WTC11 (cell line): ENCODE data around the gene PON1.

ENCODE experiments used
- AFF4 ChIP-seq: sonication (generic); formaldehyde crosslinking; IDR thresholded peaks from 2 replicates; pipeline ENCODE4 v1.8.1; 2023; ENCODE audit warnings: mild to moderate bottlenecking, missing genetic modification reagents, borderline replicate concordance
- FOXP1 ChIP-seq: sonication (generic); formaldehyde crosslinking; IDR thresholded peaks from 2 replicates; pipeline ENCODE4 v1.8.0; 2022; ENCODE audit warnings: missing genetic modification reagents, mild to moderate bottlenecking, moderate library complexity, borderline replicate concordance
- SP1 ChIP-seq: sonication (generic); formaldehyde crosslinking; conservative IDR thresholded peaks from 2 replicates; pipeline ENCODE4 v1.8.1; 2022; ENCODE audit warnings: missing genetic modification reagents
- TF ChIP-seq, protein P1 (sequence below): fragments of 200-600 bp; IDR thresholded peaks from 2 replicates; pipeline ENCODE4 v1.8.0; 2022; ENCODE audit warnings: antibody characterized with exemption

DNA sequence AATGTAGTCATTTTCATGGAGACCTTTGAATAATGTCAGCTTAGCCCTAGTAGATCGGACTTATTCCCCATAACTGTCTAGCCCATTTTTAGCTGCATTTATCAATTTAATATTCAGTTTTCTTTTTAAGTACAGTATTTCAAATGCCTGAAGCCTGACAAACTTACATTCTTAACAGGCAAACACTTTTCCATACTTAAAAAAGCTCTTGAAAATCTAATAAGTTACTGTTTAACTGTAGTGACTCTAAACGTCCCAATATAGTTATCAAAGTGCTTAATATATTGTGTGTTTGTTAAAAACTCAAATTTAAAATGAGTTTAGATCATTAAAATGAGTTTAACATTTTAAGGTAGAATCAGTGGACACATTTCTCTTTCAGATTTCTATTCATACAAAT lies 44.9 kb downstream of the PON1 start:
- TF ChIP-seq AFF4 (no peak), FOXP1 (no peak), SP1 (no peak)
- TF ChIP-seq, protein P1, sequence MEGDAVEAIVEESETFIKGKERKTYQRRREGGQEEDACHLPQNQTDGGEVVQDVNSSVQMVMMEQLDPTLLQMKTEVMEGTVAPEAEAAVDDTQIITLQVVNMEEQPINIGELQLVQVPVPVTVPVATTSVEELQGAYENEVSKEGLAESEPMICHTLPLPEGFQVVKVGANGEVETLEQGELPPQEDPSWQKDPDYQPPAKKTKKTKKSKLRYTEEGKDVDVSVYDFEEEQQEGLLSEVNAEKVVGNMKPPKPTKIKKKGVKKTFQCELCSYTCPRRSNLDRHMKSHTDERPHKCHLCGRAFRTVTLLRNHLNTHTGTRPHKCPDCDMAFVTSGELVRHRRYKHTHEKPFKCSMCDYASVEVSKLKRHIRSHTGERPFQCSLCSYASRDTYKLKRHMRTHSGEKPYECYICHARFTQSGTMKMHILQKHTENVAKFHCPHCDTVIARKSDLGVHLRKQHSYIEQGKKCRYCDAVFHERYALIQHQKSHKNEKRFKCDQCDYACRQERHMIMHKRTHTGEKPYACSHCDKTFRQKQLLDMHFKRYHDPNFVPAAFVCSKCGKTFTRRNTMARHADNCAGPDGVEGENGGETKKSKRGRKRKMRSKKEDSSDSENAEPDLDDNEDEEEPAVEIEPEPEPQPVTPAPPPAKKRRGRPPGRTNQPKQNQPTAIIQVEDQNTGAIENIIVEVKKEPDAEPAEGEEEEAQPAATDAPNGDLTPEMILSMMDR: no peak
